K562 (cell line): Measurements from ENCODE around the gene POLR2L. TPM values are rescaled to one million over a fixed set of nuclear protein-coding genes. Genes with fewer than 3 reads are reported as not detected.

ENCODE experiments used
- BCL6 ChIP-seq: fragments of 250-450 bp; sonication (Bioruptor Pico); IDR thresholded peaks from 2 replicates; pipeline ENCODE4 v1.4.0; 2020
- DLX4 ChIP-seq: fragments of 250-450 bp; sonication (Bioruptor Pico); IDR thresholded peaks from 2 replicates; pipeline ENCODE4 v1.6.1; 2021; ENCODE audit warnings: mild to moderate bottlenecking
- DNMT1 ChIP-seq: fragments of 450-650 bp; IDR thresholded peaks from 2 replicates; pipeline ENCODE4 v1.6.1; 2016; ENCODE audit warnings: antibody characterized with exemption, mild to moderate bottlenecking
- ELF1 ChIP-seq: fragments of 200-800 bp; sonication (Bioruptor generic); IDR thresholded peaks from 2 replicates; pipeline ENCODE4 v1.6.1; 2016; ENCODE audit warnings: missing genetic modification characterization, missing compliant biosample characterization
- GTF3C2 ChIP-seq: IDR thresholded peaks from 3 replicates; pipeline ENCODE4 v1.6.1; 2011; ENCODE audit warnings: borderline replicate concordance, mild to moderate bottlenecking, moderate library complexity; ENCODE audit not compliant: insufficient read length; ENCODE audit errors: extremely low read depth
- HBP1 ChIP-seq: fragments of 450-650 bp; formaldehyde crosslinking; IDR thresholded peaks from 2 replicates; pipeline ENCODE4 v1.4.0; 2022; ENCODE audit warnings: missing genetic modification characterization
- HCFC1 ChIP-seq: IDR thresholded peaks from 2 replicates; pipeline ENCODE4 v1.6.1; 2012; ENCODE audit warnings: low read depth, low read length, improper control_type of control experiment
- KDM2B ChIP-seq: fragments of 250-450 bp; sonication (Bioruptor Pico); IDR thresholded peaks from 2 replicates; pipeline ENCODE4 v1.8.0; 2021; ENCODE audit warnings: mild to moderate bottlenecking, moderate library complexity
- KLF6 ChIP-seq: fragments of 250-450 bp; sonication (Bioruptor Pico); IDR thresholded peaks from 2 replicates; pipeline ENCODE4 v1.4.0; 2020; ENCODE audit warnings: mild to moderate bottlenecking, moderate library complexity, borderline replicate concordance
- MCM7 ChIP-seq, 2 experiments: fragments of 450-650 bp; IDR thresholded peaks; 2 replicates each; pipeline ENCODE4 v1.6.1; 2016 to 2018
- MLLT1 ChIP-seq, 2 experiments: fragments of 450-650 bp; IDR thresholded peaks; 2 replicates each; pipeline ENCODE4 v1.6.1; 2016
- NFXL1 ChIP-seq: fragments of 450-650 bp; formaldehyde crosslinking; IDR thresholded peaks from 2 replicates; pipeline ENCODE4 v1.4.0; 2021; ENCODE audit warnings: mild to moderate bottlenecking
- PHF20 ChIP-seq: fragments of 450-650 bp; IDR thresholded peaks from 2 replicates; pipeline ENCODE4 v1.6.1; 2018; ENCODE audit not compliant: partially characterized antibody
- POLR2AphosphoS2 ChIP-seq: IDR thresholded peaks from 2 replicates; pipeline ENCODE4 v1.6.1; 2012; ENCODE audit warnings: low read length, improper control_type of control experiment
- PRPF4 ChIP-seq: fragments of 200-400 bp; formaldehyde crosslinking; IDR thresholded peaks from one replicate; pipeline ENCODE4 v1.6.1; 2017; ENCODE audit warnings: low read length, low read depth, mild to moderate bottlenecking; ENCODE audit not compliant: insufficient read depth, poor library complexity, severe bottlenecking
- SAFB2 ChIP-seq: fragments of 200-400 bp; formaldehyde crosslinking; IDR thresholded peaks from 2 replicates; pipeline ENCODE4 v1.6.1; 2018; ENCODE audit warnings: borderline replicate concordance, low read length, low read depth, moderate library complexity; ENCODE audit not compliant: severe bottlenecking
- TARDBP ChIP-seq: fragments of 450-650 bp; IDR thresholded peaks from 2 replicates; pipeline ENCODE4 v1.6.1; 2016
- TBP ChIP-seq: optimal IDR thresholded peaks from 2 replicates; pipeline ENCODE3; 2011; ENCODE audit warnings: low read depth, low read length, improper control_type of control experiment
- ZBTB8A ChIP-seq: fragments of 450-650 bp; IDR thresholded peaks from 2 replicates; pipeline ENCODE4 v1.6.1; 2018; ENCODE audit warnings: mild to moderate bottlenecking, moderate library complexity; ENCODE audit not compliant: partially characterized antibody
- ZNF280A ChIP-seq: fragments of 450-650 bp; IDR thresholded peaks from 2 replicates; pipeline ENCODE4 v1.6.1; 2018; ENCODE audit warnings: mild to moderate bottlenecking, low read depth; ENCODE audit not compliant: partially characterized antibody
- ZNF408 ChIP-seq: fragments of 250-450 bp; sonication (Bioruptor Pico); IDR thresholded peaks from 2 replicates; pipeline ENCODE4 v1.4.0; 2020; ENCODE audit warnings: low read depth, mild to moderate bottlenecking, moderate library complexity
- ZNF589 ChIP-seq: fragments of 200-800 bp; sonication (Bioruptor generic); IDR thresholded peaks from 2 replicates; pipeline ENCODE4 v1.6.1; 2016; ENCODE audit warnings: low read depth, missing genetic modification characterization, missing compliant biosample characterization
- polyA plus RNA-seq, 8 experiments: library from polyadenylated mRNA; depleted of rRNA in 4 of 8; stranded (reverse) in 5 of 8; unstranded in 3 of 8; fragments of >200 nt; fragmentation: Nextera tagmentation in 2 of 8; fragmentation: Illumina TruSeq in 1 of 8; extraction: Ambion mirVana in 2 of 8; extraction: Trizol in 1 of 8; gene quantifications; 2 replicates each; pipeline versions ENCODE4 v1.2.1 to v1.2.3, GENCODE V29; 2011 to 2014; ENCODE audit warnings: inconsistent platforms in 1 of 8, missing spikeins in 1 of 8
- total RNA-seq, 7 experiments: library from RNA; depleted of rRNA in 6 of 7; stranded (reverse); fragments of >200 nt in 6 of 7; fragmentation: Illumina TruSeq in 2 of 7; extraction: Trizol in 2 of 7; gene quantifications; 2 replicates each; pipeline versions ENCODE4 v1.2.1 to v1.2.3, GENCODE V29; 2011 to 2021; ENCODE audit warnings: low replicate concordance in 1 of 7

POLR2L gene
- total and polyA plus RNA-seq, 9 of the 15 experiments (the other 6 are each of a cell fraction or from before 2014, with no cell fraction given), result 38.3 to 688 (median 108) TPM

- TF ChIP-seq BCL6 (CRISPR knock-in tag) (no peak), DNMT1 (no peak), NFXL1 (CRISPR knock-in tag) (no peak), TBP (no peak), ZBTB8A (no peak), ELF1 (tag) (0 out of 2 replicates have a peak, but pooled peaks have one; percentile 43), ZNF589 (no peak; the same call in 1 of the 2 replicates), KLF6 (CRISPR knock-in tag) (no peak), PRPF4 (no peak), ZNF280A (no peak), PHF20 (no peak), MCM7 (IDR thresholded peaks at IDR 0.05) (no peak), ZNF408 (CRISPR knock-in tag) (no peak), DLX4 (CRISPR knock-in tag) (no peak), SAFB2 (no peak), HCFC1 (no peak), MLLT1 (IDR thresholded peaks at IDR 0.05) (no peak), HBP1 (no peak), GTF3C2 (no peak), TARDBP (no peak), KDM2B (CRISPR knock-in tag) (no peak), POLR2AphosphoS2 (no peak)
These were observed 9.7 kb downstream of the POLR2L start, which contains the start of gene CD151 (continued) for GRCh38 chr11:832529-833113.
